Upper lobe of left lung (tissue), 6 donors: Measurements from ENCODE around the gene PLA2G4D. TPM values are rescaled to one million over a fixed set of nuclear protein-coding genes. Genes with fewer than 3 reads are reported as not detected.

Experiments used
- ATAC-seq, 2 donors: fragments of 200-7000 bp; cut with Tn5 transposase; one replicate each; pipeline ENCODE4 v1.9.1; 2022; ENCODE audit warnings: mild to moderate bottlenecking in 2 of 2, moderate library complexity in 2 of 2; ENCODE audit not compliant: low FRiP score in 2 of 2
- DNase-seq, 2 donors: peaks; one replicate each; pipeline ENCODE4 v3.0.0-alpha.2; 2019 to 2020
- H3K27ac ChIP-seq, 4 donors: fragments of 200-600 bp; sonication (generic); one replicate each; pipeline ENCODE4 v1.5.1; 2016 to 2019
- H3K27me3 ChIP-seq, 4 donors: fragments of 200-600 bp; sonication (generic); one replicate each; pipeline ENCODE4 v1.5.1; 2017 to 2019
- H3K36me3 ChIP-seq, 4 donors: fragments of 200-600 bp; sonication (generic); one replicate each; pipeline ENCODE4 v1.5.1; 2016 to 2019
- H3K4me1 ChIP-seq, 4 donors: fragments of 200-600 bp; sonication (generic); one replicate each; pipeline ENCODE4 v1.5.1; 2018 to 2019
- H3K4me3 ChIP-seq, 4 donors: fragments of 200-600 bp; sonication (generic); one replicate each; pipeline ENCODE4 v1.5.1; 2017 to 2019; ENCODE audit warnings: mild to moderate bottlenecking in 2 of 4, moderate library complexity in 1 of 4
- H3K9me3 ChIP-seq, 4 donors: fragments of 200-600 bp; sonication (generic); one replicate each; pipeline ENCODE4 v1.5.1; 2018 to 2019
- CTCF ChIP-seq, 6 experiments: fragments of 450-650 bp in 4 of 6; fragments of 200-600 bp in 2 of 6; sonication (generic) in 2 of 6; IDR thresholded peaks; one replicate each; pipeline ENCODE4 v1.5.1; 2016 to 2019; ENCODE audit warnings: antibody characterized with exemption in 6 of 6
- EP300 ChIP-seq, 4 donors: sonication (generic); formaldehyde crosslinking; IDR thresholded peaks; one replicate each; pipeline ENCODE4 v1.5.1; 2017; ENCODE audit warnings: antibody characterized with exemption in 4 of 4, control low read depth in 2 of 4
- POLR2A ChIP-seq, 4 donors: fragments of 450-650 bp; IDR thresholded peaks; one replicate each; pipeline ENCODE4 v1.5.1; 2016 to 2017; ENCODE audit warnings: antibody characterized with exemption in 4 of 4, mild to moderate bottlenecking in 2 of 4
- POLR2AphosphoS5 ChIP-seq, 2 donors: sonication (generic); formaldehyde crosslinking; IDR thresholded peaks; one replicate each; pipeline ENCODE4 v1.5.1; 2017; ENCODE audit warnings: antibody characterized with exemption in 2 of 2
- WGBS, 2 donors: methylation state at CpG; one replicate each; pipeline ENCODE4 v1.1.5; 2017 to 2018; 5-methylcytosine and 5-hydroxymethylcytosine counted together
- total RNA-seq, 6 donors: library from RNA; depleted of rRNA in 4 of 6; stranded (reverse); fragments of >200 nt in 4 of 6; gene quantifications; one replicate each; pipeline versions ENCODE4 v1.1.0 to v1.2.1, GENCODE V29; 2016 to 2021
- donor health status: DM: no; HTN: no; CAD: no; lungs with moderate emphysema.
- donor health status: DM: no; HTN: yes; CAD: no; lungs with severe emphysema.

PLA2G4D gene
- total RNA-seq, 6 donors from 2014 or later, result not detected

GRCh38 chr15:42078903-42079302, 15.5 kb downstream of the PLA2G4D start:
- TF ChIP-seq EP300 (IDR thresholded peaks at IDR 0.05) (no peak), POLR2AphosphoS5 (IDR thresholded peaks at IDR 0.05) (no peak), CTCF (IDR thresholded peaks at IDR 0.05) (no peak), POLR2A (IDR thresholded peaks at IDR 0.05) (no peak)
- Histone ChIP-seq H3K4me1 (peaks cover 0 to 3% (median 2%) of the 10 kb centered on the region in 4 donors), H3K9me3 (no peaks in the 10 kb centered on the region), H3K27me3 (no peaks in the 10 kb centered on the region), H3K4me3 (no peak overlapping the region), H3K36me3 (no peaks in the 10 kb centered on the region), H3K27ac (no peak overlapping the region)
- no peak for ATAC-seq
- no peak for DNase-seq
- 62 to 67% methylated on average over 1 of the region's 1 CpG for WGBS, 2 donors

- WGBS, 2 donors, result 48 to 63% methylated on average over 3 of the region's 3 CpGs
- Histone ChIP-seq H3K4me3 (no peak overlapping the region), H3K27me3 (no peaks in the 10 kb centered on the region), H3K9me3 (no peaks in the 10 kb centered on the region), H3K4me1 (peaks cover 0 to 3% (median 0%) of the 10 kb centered on the region in 4 donors), H3K27ac (no peak overlapping the region), H3K36me3 (no peaks in the 10 kb centered on the region)
- TF ChIP-seq POLR2A (IDR thresholded peaks at IDR 0.05), result no peak
- no peak for TF ChIP-seq EP300 (IDR thresholded peaks at IDR 0.05)
- no peak for TF ChIP-seq POLR2AphosphoS5 (IDR thresholded peaks at IDR 0.05)
- no peak for TF ChIP-seq CTCF (IDR thresholded peaks at IDR 0.05)
- DNase-seq (no peak), ATAC-seq (no peak)
Observed at GRCh38 chr15:42077689-42078088, 16.7 kb downstream of the PLA2G4D start.

DNA sequence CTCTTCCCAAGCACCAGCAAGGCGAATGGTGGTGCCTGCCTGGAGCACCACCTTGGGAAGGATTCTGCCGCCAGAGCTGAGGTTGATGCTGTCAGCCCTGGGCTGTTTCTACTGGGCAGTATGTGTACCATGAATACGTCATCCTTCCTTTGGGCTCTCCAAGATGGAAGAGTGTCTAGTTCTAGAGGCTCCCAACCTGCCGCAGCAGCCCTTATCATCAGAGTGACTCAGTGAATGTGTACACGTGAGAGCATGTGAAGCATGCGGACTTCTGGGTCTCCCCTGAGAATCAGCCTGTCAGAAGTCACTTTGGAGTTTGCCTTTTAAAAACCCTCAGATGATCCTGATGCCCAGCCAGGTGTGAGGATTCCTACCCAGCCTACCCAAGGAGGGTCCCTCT, 20.9 kb downstream of the PLA2G4D start:
- H3K9me3 ChIP-seq, result no peaks in the 10 kb centered on the region
- 95 to 97% methylated on average over 3 to 6 of the region's 6 CpGs for WGBS, 2 donors
- no peak for TF ChIP-seq POLR2AphosphoS5 (IDR thresholded peaks at IDR 0.05)
- no peak for TF ChIP-seq EP300 (IDR thresholded peaks at IDR 0.05)
- no peak for TF ChIP-seq POLR2A (IDR thresholded peaks at IDR 0.05)
- TF ChIP-seq CTCF (IDR thresholded peaks at IDR 0.05), result no peak
- H3K36me3 ChIP-seq, result no peaks in the 10 kb centered on the region
- ATAC-seq, result no peak
- DNase-seq, result no peak
- no peak overlapping the region for H3K27ac ChIP-seq
- peaks cover 0 to 3% (median 0%) of the 10 kb centered on the region in 4 donors for H3K4me1 ChIP-seq
- H3K27me3 ChIP-seq, result no peaks in the 10 kb centered on the region
- no peak overlapping the region for H3K4me3 ChIP-seq

DNA sequence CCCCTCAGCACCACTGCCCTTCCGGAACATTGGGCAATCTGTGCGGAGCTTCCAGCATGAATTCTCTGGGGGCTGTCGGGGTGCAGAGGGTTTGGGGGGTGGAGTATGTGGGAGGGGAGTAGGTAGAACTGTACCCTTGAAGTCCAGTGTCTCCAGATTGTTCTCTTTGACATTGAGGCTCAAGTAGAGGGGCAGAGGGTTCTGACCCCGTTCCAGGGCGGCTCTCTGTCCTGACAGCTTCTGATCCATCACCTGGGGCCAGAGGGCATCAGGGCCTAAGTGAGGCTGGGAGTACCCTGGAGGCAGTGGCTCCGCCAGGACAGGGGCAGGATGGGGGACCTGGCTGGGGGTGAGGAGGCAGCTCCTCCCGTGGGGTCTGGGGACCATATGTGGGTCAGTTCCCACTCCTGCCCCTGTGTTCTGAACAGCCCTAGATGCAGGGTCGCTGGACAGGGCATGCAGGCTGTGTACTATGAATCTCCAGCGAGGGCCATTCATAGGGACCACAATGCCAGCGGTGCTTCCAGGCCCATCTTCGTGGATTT, 22.1 kb downstream of the PLA2G4D start:
- H3K27me3 ChIP-seq, result no peaks in the 10 kb centered on the region
- no peak overlapping the region for H3K4me3 ChIP-seq
- ATAC-seq (peak in 1 of 2 donors; percentile 49), DNase-seq (peak in 1 of 2 donors; percentile 10)
- no peak overlapping the region for H3K27ac ChIP-seq
- no peak for TF ChIP-seq CTCF (IDR thresholded peaks at IDR 0.05)
- no peak for TF ChIP-seq POLR2AphosphoS5 (IDR thresholded peaks at IDR 0.05)
- TF ChIP-seq EP300 (IDR thresholded peaks at IDR 0.05), result no peak
- TF ChIP-seq POLR2A (IDR thresholded peaks at IDR 0.05), result no peak
- no peaks in the 10 kb centered on the region for H3K9me3 ChIP-seq
- H3K4me1 ChIP-seq, result peaks cover 0 to 3% (median 0%) of the 10 kb centered on the region in 4 donors
- 85 to 100% methylated on average over 1 to 10 of the region's 11 CpGs for WGBS, 2 donors
- H3K36me3 ChIP-seq, result no peaks in the 10 kb centered on the region

- H3K27ac ChIP-seq, result no peak overlapping the region
- no peaks in the 10 kb centered on the region for H3K9me3 ChIP-seq
- DNase-seq, result no peak
- ATAC-seq, result no peak
- 95% methylated on average over 2 to 9 of the region's 10 CpGs for WGBS, 2 donors
- no peak overlapping the region for H3K4me3 ChIP-seq
- no peaks in the 10 kb centered on the region for H3K36me3 ChIP-seq
- TF ChIP-seq CTCF (IDR thresholded peaks at IDR 0.05) (no peak), EP300 (IDR thresholded peaks at IDR 0.05) (no peak), POLR2AphosphoS5 (IDR thresholded peaks at IDR 0.05) (no peak), POLR2A (IDR thresholded peaks at IDR 0.05) (no peak)
- H3K27me3 ChIP-seq, result no peaks in the 10 kb centered on the region
- H3K4me1 ChIP-seq, result peaks cover 0 to 3% (median under 1%) of the 10 kb centered on the region in 4 donors
Observed at GRCh38 chr15:42071717-42072116, 22.6 kb downstream of the PLA2G4D start.
